ENCODE measurements around the gene ATP8B3. TPM values are rescaled to one million over a fixed set of nuclear protein-coding genes. Genes with fewer than 3 reads are reported as not detected.

Gene ATP8B3
- total RNA-seq, 1 experiment from 2014 or later: 9.6 TPM

- Mint-ChIP-seq H3K27me3 (ENCODE audit: low read depth) (no peaks in the 10 kb centered on the region), H3K9me3 (no peaks in the 10 kb centered on the region), H3K27ac (no peak overlapping the region), H3K36me3 (ENCODE audit: insufficient read depth in 1 of 3, low read depth in 3 of 3) (peaks cover 12 to 42% (median 33%) of the 10 kb centered on the region in 3 experiments), H3K4me3 (no peak overlapping the region), H3K4me1 (peaks cover 3 to 10% of the 10 kb centered on the region in 2 experiments; a peak in 2 of 4 replicates)
- no CpG with 5 or more reads among the region's 8 CpGs for WGBS (ENCODE audit: extremely low coverage, insufficient read length, low lambda C conversion rate)
- Histone ChIP-seq H3K14ac (ENCODE audit: insufficient read depth, low read length) (no peak overlapping the region), H3K79me1 (ENCODE audit: insufficient read depth, low read depth, low read length, poor library complexity, severe bottlenecking) (no peaks in the 10 kb centered on the region), H3K23me2 (ENCODE audit: insufficient read length, low read depth, low read length, poor library complexity, severe bottlenecking) (no peaks in the 10 kb centered on the region), H3K79me2 (ENCODE audit: insufficient read depth, low read length) (no peaks in the 10 kb centered on the region), H4K91ac (ENCODE audit: insufficient read length, low read depth, low read length) (no peak overlapping the region), H4K8ac (replicated peaks; ENCODE audit: insufficient read length, low read depth, low read length) (no peak overlapping the region), H2BK15ac (ENCODE audit: low read depth, low read length) (no peak overlapping the region), H2AFZ (ENCODE audit: low read length) (no peak overlapping the region), H3K4me2 (ENCODE audit: insufficient read depth, insufficient read length, low read length) (no peak overlapping the region), H2AK5ac (ENCODE audit: insufficient read length, low read length) (no peak overlapping the region), H2BK120ac (ENCODE audit: low read depth, low read length, poor library complexity, severe bottlenecking) (no peak overlapping the region), H3K18ac (ENCODE audit: insufficient read length, low read depth, low read length) (no peak overlapping the region), H4K20me1 (ENCODE audit: control insufficient read depth, insufficient read depth, insufficient read length) (no peaks in the 10 kb centered on the region), H2BK20ac (ENCODE audit: low read depth, low read length, poor library complexity, severe bottlenecking) (no peak overlapping the region), H2BK5ac (ENCODE audit: insufficient read length, low read length) (no peak overlapping the region), H3K9ac (ENCODE audit: extremely low read depth, insufficient read length, low read length) (no peak overlapping the region), H3K56ac (ENCODE audit: insufficient read length, low read depth, low read length) (no peak overlapping the region), H3K27ac (ENCODE audit: insufficient read length, low read depth, low read length) (no peak overlapping the region), H3T11ph (ENCODE audit: low read length) (no peak overlapping the region), H3K4me1 (ENCODE audit: insufficient read depth, low read length) (no peaks in the 10 kb centered on the region), H2BK12ac (ENCODE audit: insufficient read length, low read depth, low read length) (no peak overlapping the region), H3K4ac (ENCODE audit: low read depth, low read length) (no peak overlapping the region), H4K5ac (ENCODE audit: insufficient read length, low read depth, low read length) (no peak overlapping the region), H3K27me3 (ENCODE audit: insufficient read depth, low read length) (no peaks in the 10 kb centered on the region), H3K23ac (ENCODE audit: insufficient read length, low read depth, low read length) (no peak overlapping the region), H3K9me3 (ENCODE audit: control insufficient read depth, low read depth, low read length) (no peaks in the 10 kb centered on the region)
- no peak for DNase-seq
- no peak for TF ChIP-seq CTCF (conservative IDR thresholded peaks at IDR 0.05)
These were observed 10.9 kb upstream of the ATP8B3 start for GRCh38 chr19:1823020-1823419.

All from H9 (cell line).